22Rv1 (cell line): ENCODE data around the gene HSPA14.

ENCODE experiments used
- ZFX ChIP-seq: fragments of 450-650 bp; IDR thresholded peaks from 2 replicates; pipeline ENCODE4 v1.6.1; 2017; ENCODE audit warnings: antibody characterized with exemption, borderline replicate concordance
- TF ChIP-seq, protein P1 (sequence below): fragments of 450-650 bp; IDR thresholded peaks from 2 replicates; pipeline ENCODE4 v1.5.1; 2017; ENCODE audit warnings: mild to moderate bottlenecking

DNA sequence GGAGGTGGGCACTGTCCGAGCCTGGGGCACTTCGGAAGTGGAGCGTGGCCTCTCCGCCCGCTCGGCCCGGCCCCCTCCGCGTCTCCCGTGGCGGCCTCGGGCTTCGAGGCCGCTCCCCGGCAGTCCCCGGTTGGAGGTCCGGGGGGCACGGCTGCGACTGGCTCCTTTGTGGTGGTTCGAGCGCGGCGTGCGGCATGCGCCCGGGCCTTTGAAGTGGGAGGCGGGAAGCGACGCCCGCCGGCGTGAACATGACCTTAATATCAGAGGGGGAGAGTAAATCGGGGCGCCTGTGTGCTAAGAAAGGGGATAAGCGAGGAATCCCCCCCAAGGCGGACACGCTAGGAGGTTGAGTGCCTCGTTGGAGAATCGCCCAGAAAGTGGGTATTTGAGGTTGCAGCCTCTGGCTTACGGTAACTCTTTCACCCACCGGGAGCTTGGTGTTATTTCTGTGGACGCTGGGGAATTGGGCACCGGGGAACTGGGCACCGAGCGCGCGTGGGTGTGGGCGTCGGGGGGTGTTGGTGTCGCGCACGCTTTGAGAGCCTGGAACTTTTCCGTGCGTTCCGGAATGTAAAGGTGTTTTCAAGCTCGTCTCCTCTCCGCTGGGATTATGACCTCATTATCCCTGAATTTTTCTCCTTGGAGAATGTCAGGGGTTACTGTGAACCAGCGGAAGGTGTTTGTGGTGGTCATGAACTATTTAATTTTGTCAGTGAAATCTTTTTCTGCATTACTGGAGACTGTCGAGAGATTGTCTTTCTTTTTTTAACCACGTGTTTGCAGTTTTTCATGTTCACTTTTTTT is 41.2 kb downstream of the HSPA14 start:
- TF ChIP-seq, protein P1, sequence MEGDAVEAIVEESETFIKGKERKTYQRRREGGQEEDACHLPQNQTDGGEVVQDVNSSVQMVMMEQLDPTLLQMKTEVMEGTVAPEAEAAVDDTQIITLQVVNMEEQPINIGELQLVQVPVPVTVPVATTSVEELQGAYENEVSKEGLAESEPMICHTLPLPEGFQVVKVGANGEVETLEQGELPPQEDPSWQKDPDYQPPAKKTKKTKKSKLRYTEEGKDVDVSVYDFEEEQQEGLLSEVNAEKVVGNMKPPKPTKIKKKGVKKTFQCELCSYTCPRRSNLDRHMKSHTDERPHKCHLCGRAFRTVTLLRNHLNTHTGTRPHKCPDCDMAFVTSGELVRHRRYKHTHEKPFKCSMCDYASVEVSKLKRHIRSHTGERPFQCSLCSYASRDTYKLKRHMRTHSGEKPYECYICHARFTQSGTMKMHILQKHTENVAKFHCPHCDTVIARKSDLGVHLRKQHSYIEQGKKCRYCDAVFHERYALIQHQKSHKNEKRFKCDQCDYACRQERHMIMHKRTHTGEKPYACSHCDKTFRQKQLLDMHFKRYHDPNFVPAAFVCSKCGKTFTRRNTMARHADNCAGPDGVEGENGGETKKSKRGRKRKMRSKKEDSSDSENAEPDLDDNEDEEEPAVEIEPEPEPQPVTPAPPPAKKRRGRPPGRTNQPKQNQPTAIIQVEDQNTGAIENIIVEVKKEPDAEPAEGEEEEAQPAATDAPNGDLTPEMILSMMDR: no peak
- TF ChIP-seq ZFX: no peak
